Fibroblast of skin of right biceps (primary cell): Measurements from ENCODE around the gene HSPA1B.
"Not testable (repeated sequence)": the region's sequence is repeated elsewhere in the genome, so short reads cannot be mapped to it uniquely, and the experiment has no call there.

Source experiments
- DNase-seq: peaks from one replicate; pipeline ENCODE4 v3.0.0-alpha.2; 2013

HSPA1B gene

GRCh38 chr6:31827286-31828079 lies at the start of gene HSPA1B:
TSS of gene HSPA1B (plus strand) at chr6:31827738. CDS start at chr6:31827951, 213 bp downstream.
- peak; percentile 100 for DNase-seq

DNA sequence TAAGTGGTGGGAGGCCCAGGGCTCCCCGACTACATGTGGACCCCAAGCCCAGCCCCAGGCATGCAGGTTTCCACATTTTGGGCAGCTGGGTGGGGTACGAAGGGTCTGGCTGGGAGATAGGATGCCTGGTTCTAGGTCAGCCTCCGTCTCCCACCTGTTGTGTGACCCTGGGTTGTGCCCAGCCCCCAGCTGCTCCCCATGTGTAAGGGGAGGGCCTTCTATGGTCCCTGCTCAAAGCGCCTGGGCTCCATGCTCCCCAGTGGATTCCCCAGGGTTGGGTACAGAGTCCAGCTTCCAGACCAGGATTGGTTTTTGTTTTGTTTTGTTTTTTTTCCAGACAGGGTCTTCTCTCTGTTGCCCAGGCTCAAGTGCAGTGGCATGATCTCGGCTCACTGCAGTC lies 49.3 kb upstream of the HSPA1B start:
- DNase-seq: no peak

DNA sequence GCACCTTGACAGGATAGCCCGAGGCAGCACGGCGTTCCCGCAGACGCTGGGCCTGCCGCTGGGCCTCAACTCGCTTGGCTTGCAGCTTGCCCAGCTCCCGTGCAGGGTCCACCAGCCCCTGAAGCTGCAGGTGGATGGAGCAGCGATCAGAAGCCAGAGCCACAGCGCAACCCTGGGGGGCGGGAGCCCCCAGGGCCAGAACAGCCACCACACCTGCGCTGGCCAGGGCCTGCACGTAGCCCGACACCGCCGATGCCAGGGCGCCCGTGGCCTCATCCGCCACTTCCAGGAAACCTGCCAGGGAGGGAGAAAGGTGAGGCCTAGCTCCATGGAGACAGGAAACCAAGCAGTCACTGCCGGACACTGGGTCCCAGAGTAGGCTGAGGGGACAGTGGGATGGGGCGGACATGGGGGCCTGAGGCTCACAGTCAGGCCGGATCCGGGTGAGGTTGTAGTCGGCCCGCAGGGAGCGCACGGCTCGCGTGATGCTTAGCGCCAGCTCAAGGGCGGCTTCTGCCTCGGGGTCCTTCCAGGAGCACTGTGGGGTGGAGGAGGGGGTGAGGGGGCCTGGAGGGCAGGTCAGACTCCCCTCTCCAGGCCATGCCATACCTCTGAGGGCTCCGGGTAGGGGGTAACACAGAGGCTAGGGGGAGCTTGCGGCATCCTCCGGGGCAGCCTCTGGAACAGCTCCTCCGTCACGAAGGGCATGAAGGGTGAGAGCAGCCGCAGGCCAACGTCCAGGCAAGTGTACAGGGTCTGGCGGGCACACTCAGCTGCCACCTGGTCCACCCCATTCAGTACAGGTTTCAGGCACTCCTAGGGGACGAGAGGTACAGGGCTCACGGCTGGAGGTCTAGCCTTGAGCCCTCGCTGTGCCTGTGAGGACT lies 48.3 kb upstream of the HSPA1B start:
- no peak for DNase-seq

GRCh38 chr6:31779908-31780307 lies 47.6 kb upstream of the HSPA1B start:
- no peak for DNase-seq

GRCh38 chr6:31780507-31781243 lies 46.9 kb upstream of the HSPA1B start:
- DNase-seq: no peak

GRCh38 chr6:31781244-31782125 lies 46.1 kb upstream of the HSPA1B start:
- no peak for DNase-seq

- no peak for DNase-seq
These were observed 45.2 kb upstream of the HSPA1B start for GRCh38 chr6:31782126-31782855.

GRCh38 chr6:31784098-31784925 lies 43.2 kb upstream of the HSPA1B start:
- DNase-seq: no peak

- no peak for DNase-seq
These were observed 42.1 kb upstream of the HSPA1B start for GRCh38 chr6:31785475-31785874.

- DNase-seq: peak; percentile 55
These were observed 36.0 kb upstream of the HSPA1B start for GRCh38 chr6:31791324-31792089.

- no peak for DNase-seq
These were observed 35.5 kb upstream of the HSPA1B start for GRCh38 chr6:31792090-31792374.

GRCh38 chr6:31792761-31793171 lies 34.8 kb upstream of the HSPA1B start:
- DNase-seq: peak; percentile 53

DNA sequence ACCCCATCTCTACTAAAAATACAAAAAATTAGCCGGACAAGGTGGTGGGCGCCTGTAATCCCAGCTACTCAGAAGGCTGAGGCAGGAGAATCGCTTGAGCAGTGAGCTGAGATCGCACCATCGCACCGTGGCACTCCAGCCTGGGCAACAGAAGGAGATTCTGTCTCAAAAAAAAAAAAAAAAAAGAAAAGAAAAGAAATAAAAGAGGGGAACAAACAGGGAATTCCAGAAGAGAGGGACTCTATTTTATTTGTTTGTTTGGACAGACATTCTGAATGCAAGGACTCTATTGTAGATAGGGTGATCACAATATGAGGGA lies 33.7 kb upstream of the HSPA1B start:
- DNase-seq: not testable (repeated sequence)

DNA sequence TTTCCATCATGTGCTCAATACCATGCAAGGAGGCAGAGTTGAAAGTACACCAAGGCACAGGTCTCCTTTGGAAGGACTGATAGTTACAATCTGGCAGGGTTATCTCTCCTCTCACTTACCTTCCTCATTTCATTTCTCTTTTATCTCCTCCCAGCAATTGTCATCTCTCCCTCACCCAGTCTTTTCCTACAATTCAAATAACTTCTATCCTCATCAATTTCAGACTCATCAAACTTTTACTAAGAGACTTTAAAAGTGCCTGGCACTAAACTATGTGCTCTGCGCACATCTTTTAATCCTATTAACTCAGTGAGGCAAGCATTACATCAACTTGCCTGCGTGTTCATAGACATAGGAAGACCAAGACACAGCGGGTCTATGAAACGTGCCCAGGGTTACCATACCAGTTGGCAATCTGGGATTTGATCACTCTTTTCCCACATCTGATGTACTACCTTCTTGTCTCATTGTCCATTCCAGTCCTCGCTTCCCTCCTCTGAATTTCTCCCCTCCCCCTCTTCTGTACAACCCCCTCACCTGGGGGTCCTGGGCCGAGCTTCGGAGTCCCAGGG lies 33.2 kb upstream of the HSPA1B start:
- DNase-seq: peak; percentile 44

GRCh38 chr6:31794866-31795615 lies 32.5 kb upstream of the HSPA1B start:
- DNase-seq: no peak

GRCh38 chr6:31795616-31796298 lies 31.8 kb upstream of the HSPA1B start, which contains the start of gene VARS1:
TSS of gene VARS1 (minus strand) at chr6:31795752. CDS start at chr6:31795217, 535 bp downstream.
- DNase-seq: peak; percentile 89

GRCh38 chr6:31796993-31797385 lies 30.5 kb upstream of the HSPA1B start:
- no peak for DNase-seq

DNA sequence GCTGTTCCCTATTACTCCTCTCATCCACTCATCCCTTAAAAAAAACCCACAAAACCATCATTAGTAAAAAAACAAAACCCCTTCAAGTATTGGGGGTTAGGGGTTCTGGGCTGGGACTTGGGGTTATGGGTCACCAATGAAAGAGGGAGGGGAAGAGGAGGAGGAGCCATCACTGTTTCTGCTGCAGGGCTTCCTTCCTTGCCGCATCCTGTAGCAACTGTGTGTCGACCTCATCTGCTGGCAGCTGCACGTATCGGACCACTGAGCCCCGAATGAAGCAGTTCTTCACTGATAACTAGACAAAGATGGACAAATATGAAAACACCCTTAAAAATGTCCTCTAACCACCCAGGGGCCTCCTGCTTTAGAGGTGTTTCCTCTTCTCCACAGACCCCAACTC lies 29.9 kb upstream of the HSPA1B start:
- DNase-seq: no peak
